ENCODE measurements around the gene GALNS.
"Not testable (repeated sequence)": the region's sequence is repeated elsewhere in the genome, so short reads cannot be mapped to it uniquely, and the experiment has no call there.

GALNS gene

GRCh38 chr16:88889702-88890352 lies 33.1 kb upstream of the GALNS start:
- not testable (repeated sequence) for DNase-seq (ENCODE audit: low read depth)

DNA sequence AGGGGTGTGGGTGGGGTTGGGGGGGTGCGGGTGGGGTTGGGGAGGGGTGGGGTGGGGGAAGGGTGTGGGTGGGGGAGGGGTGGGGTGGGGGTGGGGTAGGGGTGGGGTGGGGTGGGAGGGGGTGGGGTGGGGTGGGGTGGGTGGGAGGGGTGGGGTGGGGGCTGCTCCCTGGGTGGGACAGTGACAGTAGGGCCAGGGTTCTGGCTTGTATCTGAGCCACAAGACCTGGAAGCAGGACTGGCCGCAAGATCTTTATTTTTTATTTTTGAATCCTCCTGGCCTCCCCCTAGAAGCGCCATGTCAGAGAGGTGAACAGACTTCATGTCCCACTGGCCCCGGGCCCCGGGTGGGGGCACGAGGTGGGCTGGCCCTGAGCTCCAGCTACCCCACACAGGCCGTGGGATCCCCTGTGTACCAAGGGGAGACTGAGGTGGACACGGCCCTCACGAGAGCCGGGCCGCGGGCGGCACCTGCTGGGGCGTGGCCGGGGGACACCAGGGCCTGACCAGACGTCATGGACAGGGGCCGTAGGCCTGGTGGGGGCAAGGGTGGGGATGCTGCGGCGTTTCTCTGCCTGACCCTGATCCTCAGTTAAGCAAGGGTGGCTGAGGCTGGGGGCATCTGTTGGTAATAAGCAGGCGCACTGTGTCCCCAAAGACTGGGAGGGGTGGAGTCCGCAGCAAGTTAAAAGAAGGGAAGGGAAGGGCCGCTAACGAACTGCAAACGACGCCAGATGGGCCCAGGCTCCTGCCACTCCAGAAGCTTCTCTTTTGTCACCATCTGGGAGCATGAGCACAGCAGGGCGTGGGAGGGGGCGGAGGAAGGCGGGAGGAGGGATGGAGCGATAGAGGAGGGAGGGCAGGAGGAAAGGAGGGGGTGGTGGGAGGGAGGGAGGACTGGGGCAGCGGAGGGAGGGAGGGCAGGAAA lies 32.0 kb upstream of the GALNS start:
- DNase-seq (ENCODE audit: low read depth): no peak

DNA sequence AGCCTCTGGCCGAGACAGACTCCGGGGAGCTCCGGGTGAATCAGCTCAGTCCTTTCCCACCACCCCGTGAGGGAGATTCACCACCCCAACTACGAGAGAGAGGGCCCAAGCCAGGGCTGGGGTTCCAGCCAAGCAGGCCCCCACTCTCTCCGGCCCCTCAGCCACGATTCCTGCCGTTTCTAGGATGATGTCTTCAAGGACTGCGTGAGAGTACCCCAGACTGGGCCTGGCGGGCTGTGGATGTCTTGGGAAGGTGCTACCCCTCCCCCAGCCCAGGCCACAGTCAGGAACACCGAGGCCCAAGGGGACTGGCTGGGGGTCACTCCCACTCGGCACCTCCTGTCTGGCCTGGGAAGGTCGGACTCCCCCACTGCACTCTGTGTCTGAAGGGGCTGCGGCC lies 31.3 kb upstream of the GALNS start:
- DNase-seq (ENCODE audit: low read depth): no peak

- no peak for DNase-seq (ENCODE audit: low read depth)
Observed at GRCh38 chr16:88886845-88887521, 30.2 kb upstream of the GALNS start.

GRCh38 chr16:88886420-88886844 lies 29.7 kb upstream of the GALNS start:
- DNase-seq (ENCODE audit: low read depth): no peak

DNA sequence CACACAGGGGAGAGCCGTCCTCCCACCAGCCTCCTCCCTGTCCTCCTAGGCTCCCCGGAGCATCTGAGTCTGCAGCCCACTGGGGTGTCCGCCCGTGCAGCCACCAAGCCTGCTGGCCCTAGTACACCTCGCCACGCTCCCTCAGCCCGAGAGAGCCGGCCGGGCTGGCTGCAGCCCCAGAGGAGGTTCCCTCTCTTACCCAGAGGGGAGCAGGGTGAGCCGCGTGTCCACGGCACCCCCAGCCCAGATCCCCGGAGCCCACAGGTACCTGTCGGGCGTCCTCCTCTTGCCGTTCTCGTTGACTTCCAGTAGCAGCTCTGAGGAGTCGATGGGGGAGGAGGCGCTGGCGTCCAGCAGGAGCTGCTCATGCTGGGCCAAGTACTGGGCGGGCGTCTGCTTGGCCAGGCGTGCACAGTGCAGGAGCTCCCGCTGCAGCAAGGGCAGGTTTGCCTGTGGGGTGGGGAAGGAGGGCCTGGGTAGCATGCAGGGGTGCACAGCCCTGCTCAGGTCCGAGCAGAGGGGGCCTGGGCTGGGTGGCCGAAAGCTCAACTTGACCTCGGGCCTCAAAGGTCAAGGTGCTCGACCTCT lies 29.0 kb upstream of the GALNS start:
- DNase-seq (ENCODE audit: low read depth): no peak

DNA sequence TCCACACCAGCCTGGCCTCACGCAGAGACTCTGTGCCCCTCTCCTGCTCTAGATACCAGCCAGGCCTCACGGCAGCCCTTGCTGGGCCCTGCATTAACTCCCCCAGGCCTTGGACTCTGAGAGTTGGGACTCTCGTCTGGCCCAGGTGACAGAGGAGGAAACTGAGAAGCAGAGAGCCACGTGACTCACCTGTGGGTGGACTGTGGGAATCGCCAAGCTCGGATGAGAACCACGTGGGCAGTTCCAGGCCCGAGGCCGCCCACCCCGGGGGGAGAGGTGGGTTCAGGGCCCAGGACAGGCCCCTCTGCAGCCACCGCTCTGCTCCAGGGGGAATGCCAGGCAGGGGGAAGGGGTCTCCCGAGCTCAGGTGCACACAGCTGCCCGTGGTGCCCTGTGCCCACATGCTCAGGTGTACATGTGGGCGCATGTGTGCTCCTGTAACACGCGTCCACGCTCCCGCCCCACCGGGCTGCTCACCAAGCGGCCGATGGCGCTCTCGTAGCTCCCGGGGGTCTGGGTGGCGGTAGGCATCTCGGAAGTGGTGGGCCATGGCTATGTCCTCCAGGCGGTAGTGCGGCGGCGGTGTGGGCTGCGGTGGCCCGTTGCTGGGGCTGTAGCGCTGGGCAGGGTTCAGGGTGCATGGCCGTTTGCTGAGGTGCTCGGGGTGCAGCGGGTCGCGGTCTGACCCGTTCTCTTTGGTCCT lies 28.0 kb upstream of the GALNS start:
- DNase-seq (ENCODE audit: low read depth): no peak

GRCh38 chr16:88883946-88884345 lies 27.2 kb upstream of the GALNS start:
- no peak for DNase-seq (ENCODE audit: low read depth)

- DNase-seq (ENCODE audit: low read depth): no peak
Observed at GRCh38 chr16:88883117-88883895, 26.6 kb upstream of the GALNS start.

DNA sequence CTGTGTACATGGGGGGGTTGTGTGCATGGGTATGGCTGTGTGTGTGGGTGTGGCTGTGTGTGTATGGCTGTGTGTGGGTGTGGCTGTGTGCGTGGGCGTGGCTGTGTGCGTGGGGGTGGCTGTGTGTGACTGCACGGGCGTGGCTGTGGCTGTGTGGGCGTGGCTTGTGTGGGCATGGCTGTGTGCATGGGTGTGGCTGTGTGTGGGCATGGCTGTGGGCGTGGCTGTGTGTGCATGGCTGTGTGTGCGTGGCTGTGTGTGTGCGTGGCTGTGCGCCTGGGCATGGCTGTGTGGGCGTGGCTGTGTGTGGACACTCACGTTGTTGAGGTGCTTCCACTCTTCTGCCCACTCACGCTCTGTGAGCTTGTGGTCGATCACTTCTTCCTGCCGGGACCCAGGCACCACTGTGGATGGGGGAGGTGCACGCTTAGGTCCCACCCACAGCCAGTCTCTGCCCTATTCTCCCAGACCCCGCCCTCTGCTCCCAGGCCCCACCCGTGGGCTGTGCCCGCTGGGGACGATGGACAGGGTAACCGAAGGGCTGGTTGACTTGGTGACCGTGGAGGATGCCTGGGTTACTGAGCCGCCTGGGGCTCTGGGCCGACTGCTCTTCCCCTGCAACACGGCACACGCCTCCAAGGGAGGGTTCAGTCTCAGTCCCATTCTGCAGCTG lies 25.7 kb upstream of the GALNS start:
- no peak for DNase-seq (ENCODE audit: low read depth)

DNA sequence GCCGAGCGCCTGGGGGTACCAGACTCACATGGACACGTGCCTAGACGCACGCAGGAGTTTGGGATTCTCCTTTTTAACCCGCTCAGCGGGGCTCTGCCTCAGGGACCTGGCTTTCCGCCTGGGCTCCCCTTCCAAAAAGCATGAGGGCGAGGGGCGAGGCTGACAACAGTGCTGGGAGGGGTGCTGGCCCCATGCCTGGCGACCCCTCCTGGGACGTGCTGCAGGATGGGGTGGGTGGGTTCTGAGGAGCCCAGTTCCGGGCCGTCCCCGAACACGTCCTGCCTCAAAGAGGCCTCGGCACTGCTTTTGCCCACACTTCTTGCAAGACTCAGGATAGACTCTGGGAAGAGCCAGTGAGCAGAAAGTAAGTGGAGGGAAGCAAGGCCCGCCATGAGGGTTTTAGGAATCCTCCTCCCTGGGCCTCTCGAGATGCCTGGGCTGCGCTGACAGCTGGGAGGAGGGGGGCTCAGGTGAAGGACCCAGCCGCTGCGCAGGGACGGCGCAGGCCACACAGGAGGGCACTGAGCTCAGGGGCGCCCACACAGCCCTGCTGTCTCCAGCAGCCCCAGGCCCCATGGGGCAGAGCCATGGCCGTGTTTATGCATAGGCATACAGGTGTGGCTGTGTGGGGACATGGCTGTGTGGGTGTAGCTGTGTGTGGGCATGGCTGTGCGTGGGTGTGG lies 25.1 kb upstream of the GALNS start:
- no peak for DNase-seq (ENCODE audit: low read depth)

GRCh38 chr16:88881007-88881615 lies 24.4 kb upstream of the GALNS start:
- DNase-seq (ENCODE audit: low read depth): no peak

DNA sequence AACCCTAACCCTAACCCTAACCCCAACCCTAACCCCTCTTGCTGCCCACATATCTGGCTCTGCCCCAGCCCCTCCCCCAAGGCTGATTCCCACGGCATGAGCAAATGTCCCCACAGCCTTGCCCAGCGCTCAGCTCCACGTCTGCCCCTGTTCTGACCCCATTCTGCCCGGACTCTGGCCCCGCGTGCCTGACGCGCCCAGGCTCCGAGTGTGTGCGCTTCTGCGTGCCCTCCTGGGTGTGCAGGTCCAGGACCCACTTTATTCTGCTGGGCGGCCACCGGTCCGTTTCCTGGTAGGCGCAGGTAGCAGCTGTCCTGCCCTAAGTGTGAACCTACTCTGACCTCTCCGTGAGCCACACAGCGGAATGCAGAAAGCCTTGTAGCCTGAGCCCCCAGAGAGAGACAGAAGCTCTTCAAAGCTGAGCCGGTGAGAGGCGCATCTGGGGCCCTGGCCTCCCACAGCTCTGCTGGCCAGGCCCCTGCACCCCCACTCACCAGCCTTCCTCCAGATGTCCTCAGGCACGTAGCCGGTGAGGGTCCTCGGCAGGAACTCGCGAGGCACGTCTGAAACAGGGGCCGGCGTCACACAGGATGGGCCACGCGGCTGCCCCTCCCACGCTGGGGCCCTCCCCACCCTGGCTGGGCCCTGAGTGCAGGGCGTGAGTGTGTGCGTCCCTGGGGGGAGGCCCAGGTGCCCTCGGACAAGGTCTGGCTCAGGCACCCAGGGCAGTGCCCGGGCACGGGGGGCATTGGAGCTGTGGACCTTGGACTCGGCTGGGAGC lies 23.7 kb upstream of the GALNS start:
- no peak for DNase-seq (ENCODE audit: low read depth)

GRCh38 chr16:88879788-88880055 lies 23.0 kb upstream of the GALNS start:
- no peak for DNase-seq (ENCODE audit: low read depth)

DNA sequence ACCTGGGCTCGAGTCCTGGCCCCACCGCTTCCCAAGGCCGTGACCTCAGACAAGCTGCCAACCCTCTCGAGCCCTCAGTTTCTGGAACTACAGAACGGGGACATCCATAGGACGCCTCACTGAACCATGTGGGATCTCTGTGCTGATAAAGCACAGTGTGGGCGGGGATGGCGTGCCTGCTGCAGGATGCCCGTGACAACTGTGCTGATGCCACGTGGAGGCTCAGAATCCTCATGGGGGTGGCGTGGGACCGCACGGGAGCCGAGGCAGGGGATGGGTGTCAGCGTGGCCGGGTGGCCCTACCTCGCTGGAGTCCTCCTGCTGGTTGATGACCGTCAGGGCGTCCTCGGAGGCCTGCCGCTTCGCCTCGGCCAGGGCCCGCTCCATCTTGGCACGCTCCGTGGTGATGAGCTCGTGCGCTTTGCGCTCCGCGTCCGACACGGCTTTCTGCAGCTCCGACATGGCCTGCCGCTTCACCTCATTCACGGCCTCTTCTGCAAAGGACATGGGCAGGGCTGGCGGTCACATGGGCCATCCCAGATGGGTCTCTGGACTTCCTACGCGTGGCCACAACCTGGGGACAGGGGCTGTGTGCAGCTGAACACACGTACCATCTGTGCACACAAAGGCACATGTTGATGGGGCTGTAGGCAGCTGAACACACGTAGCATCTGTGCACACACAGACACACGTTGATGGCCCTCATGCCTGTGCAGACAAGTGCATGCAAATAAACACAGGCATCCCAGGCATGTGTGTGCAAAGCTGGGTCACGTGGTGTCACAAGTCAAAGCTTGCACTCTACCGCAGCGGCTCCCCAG lies 22.4 kb upstream of the GALNS start:
- no peak for DNase-seq (ENCODE audit: low read depth)

DNA sequence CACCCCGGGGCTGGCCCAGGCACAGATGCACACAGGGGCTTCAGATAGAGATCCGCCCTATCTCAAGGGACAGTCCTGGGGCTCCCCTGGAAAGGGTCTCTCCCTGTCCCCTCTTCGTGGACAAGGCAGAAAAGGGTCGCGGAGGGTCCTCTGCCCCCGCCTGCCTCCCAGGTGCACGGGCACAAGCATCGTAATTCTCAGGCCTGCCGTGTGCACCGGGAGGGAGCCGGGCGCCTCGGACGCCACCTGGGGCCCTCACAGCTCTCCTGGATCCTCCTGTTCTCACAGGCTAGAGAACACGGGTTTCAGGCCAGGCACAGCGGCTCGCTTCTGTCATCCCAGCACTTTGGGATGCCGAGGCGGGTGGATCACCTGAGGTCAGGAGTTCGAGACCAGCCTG lies 21.6 kb upstream of the GALNS start:
- no peak for DNase-seq (ENCODE audit: low read depth)

- no peak for DNase-seq (ENCODE audit: low read depth)
Observed at GRCh38 chr16:88877564-88878289, 21.0 kb upstream of the GALNS start.
